ENCODE measurements around the gene NIPAL3.
"Not testable (repeated sequence)": the region's sequence is repeated elsewhere in the genome, so short reads cannot be mapped to it uniquely, and the experiment has no call there.

The NIPAL3 gene

DNA sequence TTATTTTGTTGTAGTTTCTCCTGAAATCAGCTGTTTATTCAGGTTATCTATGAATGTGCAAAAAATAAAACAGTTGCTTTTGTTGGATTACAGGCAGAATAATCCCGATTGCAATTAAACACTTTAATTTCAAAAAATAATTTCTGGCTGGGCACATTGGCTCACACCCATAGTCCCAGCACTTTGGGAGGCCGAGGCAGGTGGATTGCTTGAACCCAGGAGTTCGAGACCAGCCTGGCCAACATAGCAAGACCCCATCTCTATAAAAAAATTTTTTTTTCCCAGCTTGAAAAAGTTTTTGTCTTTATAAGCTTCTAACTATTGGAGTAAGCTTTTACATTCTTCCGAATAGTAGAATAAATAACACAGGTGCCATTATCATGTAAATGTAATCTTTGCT, 102.3 kb downstream of the NIPAL3 start:
- no peak for DNase-seq (ENCODE audit: low spot score)

DNA sequence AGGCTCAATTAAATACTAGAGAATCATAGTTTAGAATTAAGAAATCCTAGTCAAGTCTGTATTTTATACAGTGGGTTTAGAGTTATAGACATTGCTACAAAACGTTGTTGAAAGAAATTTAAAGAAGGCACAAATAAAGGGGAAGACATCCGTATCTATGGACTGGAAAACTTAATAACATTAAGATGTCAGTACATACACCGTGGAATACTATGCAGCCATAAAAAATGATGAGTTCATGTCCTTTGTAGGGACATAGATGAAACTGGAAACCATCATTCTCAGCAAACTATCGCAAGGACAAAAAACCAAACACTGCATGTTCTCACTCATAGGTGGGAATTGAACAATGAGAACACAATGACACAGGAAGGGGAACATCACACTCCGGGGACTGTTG, 104.7 kb downstream of the NIPAL3 start:
- DNase-seq (ENCODE audit: low spot score) = not testable (repeated sequence)

All from cerebellar cortex (tissue), 1 donor.